ENCODE data around the gene MAPK14.

DNA sequence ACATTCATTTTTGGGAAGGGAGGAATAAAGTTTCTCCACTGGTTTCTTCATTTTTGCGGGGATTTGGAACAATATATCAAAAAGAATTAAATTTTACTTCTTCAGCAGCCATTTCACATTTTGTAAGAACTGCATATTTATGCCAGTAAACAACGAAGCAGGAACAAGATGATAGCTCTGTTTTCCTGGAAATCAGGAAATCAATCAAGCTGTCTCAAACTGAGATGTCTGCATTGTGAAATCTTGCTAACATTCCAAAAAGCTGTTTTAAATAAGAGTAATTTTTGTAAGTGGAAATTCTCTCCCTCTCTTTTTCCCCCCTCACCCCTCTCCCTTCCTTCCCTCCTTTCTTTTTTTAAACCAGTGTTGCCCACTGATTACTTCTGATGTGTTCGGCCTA, 122.7 kb downstream of the MAPK14 start:
- TF ChIP-seq CTCF (conservative IDR thresholded peaks at IDR 0.05 in 1 of 2, IDR thresholded peaks at IDR 0.05 in 1 of 2; ENCODE audit: low read depth in 1 of 2, low read length in 2 of 2) (no peak), EZH2 (IDR thresholded peaks at IDR 0.05; ENCODE audit: low read length, missing control alignments) (no peak)

Data from fibroblast of lung (primary cell).